ENCODE results near the gene LAMA2.

DNA sequence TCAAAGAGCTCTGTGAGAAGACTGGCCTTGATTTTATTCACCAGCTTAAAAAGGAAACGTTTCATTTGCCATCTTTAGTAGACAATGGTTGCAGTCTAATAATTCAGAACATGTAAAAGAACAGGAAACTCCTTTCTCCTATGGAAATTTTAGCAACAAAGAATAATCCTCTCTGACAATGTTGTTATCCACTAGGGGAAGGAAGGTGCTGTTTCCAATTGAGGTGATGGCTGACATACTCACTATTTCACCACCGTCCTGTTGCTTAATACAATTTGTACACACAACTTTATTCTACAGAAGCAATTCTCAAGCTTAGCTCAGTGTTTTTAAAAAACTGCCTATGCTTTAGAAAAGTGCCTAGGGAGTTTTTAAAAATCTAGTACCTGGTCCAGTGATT lies 634.4 kb downstream of the LAMA2 start:
- no peak for TF ChIP-seq POLR2A (IDR thresholded peaks at IDR 0.05)
- TF ChIP-seq, protein P1, sequence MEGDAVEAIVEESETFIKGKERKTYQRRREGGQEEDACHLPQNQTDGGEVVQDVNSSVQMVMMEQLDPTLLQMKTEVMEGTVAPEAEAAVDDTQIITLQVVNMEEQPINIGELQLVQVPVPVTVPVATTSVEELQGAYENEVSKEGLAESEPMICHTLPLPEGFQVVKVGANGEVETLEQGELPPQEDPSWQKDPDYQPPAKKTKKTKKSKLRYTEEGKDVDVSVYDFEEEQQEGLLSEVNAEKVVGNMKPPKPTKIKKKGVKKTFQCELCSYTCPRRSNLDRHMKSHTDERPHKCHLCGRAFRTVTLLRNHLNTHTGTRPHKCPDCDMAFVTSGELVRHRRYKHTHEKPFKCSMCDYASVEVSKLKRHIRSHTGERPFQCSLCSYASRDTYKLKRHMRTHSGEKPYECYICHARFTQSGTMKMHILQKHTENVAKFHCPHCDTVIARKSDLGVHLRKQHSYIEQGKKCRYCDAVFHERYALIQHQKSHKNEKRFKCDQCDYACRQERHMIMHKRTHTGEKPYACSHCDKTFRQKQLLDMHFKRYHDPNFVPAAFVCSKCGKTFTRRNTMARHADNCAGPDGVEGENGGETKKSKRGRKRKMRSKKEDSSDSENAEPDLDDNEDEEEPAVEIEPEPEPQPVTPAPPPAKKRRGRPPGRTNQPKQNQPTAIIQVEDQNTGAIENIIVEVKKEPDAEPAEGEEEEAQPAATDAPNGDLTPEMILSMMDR (IDR thresholded peaks at IDR 0.05) = no peak
